Trophoblast cell (in vitro differentiated cells and primary cell): ENCODE data around the gene COQ5.
"Not testable (repeated sequence)": the region's sequence is repeated elsewhere in the genome, so short reads cannot be mapped to it uniquely, and the experiment has no call there.

Experiments used
- DNase-seq, 2 donors: peaks; one replicate each; pipeline ENCODE4 v3.0.0-alpha.2; 2016
- H2AFZ ChIP-seq: 2 replicates; pipeline ENCODE4 v1.6.1; 2013; ENCODE audit warnings: low read length, moderate library complexity, mild to moderate bottlenecking; ENCODE audit not compliant: insufficient read depth, poor library complexity
- H2AK5ac ChIP-seq: 2 replicates; pipeline ENCODE4 v1.6.1; 2013; ENCODE audit warnings: mild to moderate bottlenecking, low read length
- H2BK120ac ChIP-seq: 2 replicates; pipeline ENCODE4 v1.6.1; 2013; ENCODE audit warnings: low read length, mild to moderate bottlenecking, moderate library complexity; ENCODE audit not compliant: insufficient read depth, poor library complexity
- H2BK12ac ChIP-seq: 2 replicates; pipeline ENCODE4 v1.6.1; 2013; ENCODE audit warnings: mild to moderate bottlenecking, low read length, moderate library complexity
- H2BK5ac ChIP-seq: 2 replicates; pipeline ENCODE4 v1.6.1; 2013; ENCODE audit warnings: low read length, low read depth, moderate library complexity, mild to moderate bottlenecking; ENCODE audit not compliant: poor library complexity
- H3K14ac ChIP-seq: 2 replicates; pipeline ENCODE4 v1.6.1; 2013; ENCODE audit warnings: mild to moderate bottlenecking, low read length
- H3K18ac ChIP-seq: 2 replicates; pipeline ENCODE4 v1.6.1; 2013; ENCODE audit warnings: mild to moderate bottlenecking, low read length
- H3K23ac ChIP-seq: 2 replicates; pipeline ENCODE4 v1.6.1; 2013; ENCODE audit warnings: low read length
- H3K27ac ChIP-seq: 2 replicates; pipeline ENCODE4 v1.5.1; 2013; ENCODE audit warnings: low read depth, mild to moderate bottlenecking, inconsistent platforms, low read length, moderate library complexity
- H3K27me3 ChIP-seq: 2 replicates; pipeline ENCODE4 v1.6.1; 2013; ENCODE audit warnings: inconsistent platforms, mild to moderate bottlenecking, low read length, moderate library complexity; ENCODE audit not compliant: insufficient read depth
- H3K36me3 ChIP-seq, 2 experiments: 1 replicate in 1 of 2; 2 replicates in 1 of 2; pipeline ENCODE4 v1.6.1; 2013; ENCODE audit warnings: low read length in 2 of 2, mild to moderate bottlenecking in 2 of 2, moderate library complexity in 1 of 2; ENCODE audit not compliant: insufficient read depth in 2 of 2, control insufficient read depth in 1 of 2
- H3K4ac ChIP-seq: 2 replicates; pipeline ENCODE4 v1.6.1; 2013; ENCODE audit warnings: low read depth, mild to moderate bottlenecking, low read length, moderate library complexity
- H3K4me1 ChIP-seq, 2 experiments: 1 replicate in 1 of 2; 2 replicates in 1 of 2; pipeline ENCODE4 v1.6.1; 2013; ENCODE audit warnings: low read length in 2 of 2, mild to moderate bottlenecking in 2 of 2, moderate library complexity in 1 of 2; ENCODE audit not compliant: insufficient read depth in 2 of 2, control insufficient read depth in 1 of 2
- H3K4me2 ChIP-seq: 2 replicates; pipeline ENCODE4 v1.6.1; 2013; ENCODE audit warnings: inconsistent platforms, mild to moderate bottlenecking, low read length, moderate library complexity
- H3K4me3 ChIP-seq: 2 replicates; pipeline ENCODE4 v1.5.1; 2013; ENCODE audit warnings: mild to moderate bottlenecking, low read depth, low read length, inconsistent platforms
- H3K79me1 ChIP-seq: one replicate; pipeline ENCODE4 v1.6.1; 2013; ENCODE audit warnings: low read length
- H3K79me2 ChIP-seq: 2 replicates; pipeline ENCODE4 v1.6.1; 2013; ENCODE audit warnings: low read length, mild to moderate bottlenecking; ENCODE audit not compliant: control insufficient read depth, insufficient read depth, poor library complexity
- H3K9ac ChIP-seq: 2 replicates; pipeline ENCODE4 v1.6.1; 2013; ENCODE audit warnings: mild to moderate bottlenecking, low read length
- H3K9me3 ChIP-seq: 2 replicates; pipeline ENCODE4 v1.6.1; 2013; ENCODE audit warnings: low read depth, mild to moderate bottlenecking, control low read depth, inconsistent platforms, low read length; ENCODE audit not compliant: insufficient read depth
- H4K12ac ChIP-seq: 2 replicates; pipeline ENCODE4 v1.6.1; 2013; ENCODE audit warnings: low read depth, mild to moderate bottlenecking, low read length, moderate library complexity
- H4K8ac ChIP-seq: 2 replicates; pipeline ENCODE4 v1.6.1; 2013; ENCODE audit warnings: low read depth, mild to moderate bottlenecking, low read length, moderate library complexity
- H4K91ac ChIP-seq: one replicate; pipeline ENCODE4 v1.6.1; 2013; ENCODE audit warnings: low read depth, mild to moderate bottlenecking, low read length, moderate library complexity
- WGBS: extraction: QIAGEN DNeasy Blood & Tissue Kit; methylation state at CpG from one replicate; pipeline ENCODE4 v1.1.7; 2013; ENCODE audit warnings: missing lambda C conversion rate; ENCODE audit not compliant: insufficient read length, insufficient coverage; ENCODE audit errors: extremely low coverage; 5-methylcytosine and 5-hydroxymethylcytosine counted together

The COQ5 gene

GRCh38 chr12:120529641-120530417, 871 bp upstream of the COQ5 start:
- no CpG with 5 or more reads among the region's 19 CpGs for WGBS
- H3K36me3 ChIP-seq = no peaks in the 10 kb centered on the region
- H2BK5ac ChIP-seq = no peak overlapping the region
- no peak overlapping the region for H3K4ac ChIP-seq
- no peaks in the 10 kb centered on the region for H3K4me1 ChIP-seq
- no peak overlapping the region for H3K9ac ChIP-seq
- peaks cover 9% of the 10 kb centered on the region for H3K79me2 ChIP-seq
- DNase-seq = peak; percentile 68 to 80
- no peak overlapping the region for H2BK120ac ChIP-seq
- H4K12ac ChIP-seq = no peak overlapping the region
- no peak overlapping the region for H2BK12ac ChIP-seq
- H3K27me3 ChIP-seq = no peaks in the 10 kb centered on the region
- no peak overlapping the region for H2AFZ ChIP-seq
- peak overlapping the region; percentile 87 for H3K4me2 ChIP-seq
- no peaks in the 10 kb centered on the region for H3K9me3 ChIP-seq
- no peak overlapping the region for H3K18ac ChIP-seq
- no peak overlapping the region for H3K4me3 ChIP-seq
- H3K23ac ChIP-seq = no peak overlapping the region
- no peak overlapping the region for H4K8ac ChIP-seq
- H3K14ac ChIP-seq = no peak overlapping the region
- H2AK5ac ChIP-seq = no peak overlapping the region
- H4K91ac ChIP-seq = no peak overlapping the region
- H3K79me1 ChIP-seq = peaks cover 15% of the 10 kb centered on the region
- H3K27ac ChIP-seq = peak overlapping the region; percentile 8

GRCh38 chr12:120522568-120522967, 6.4 kb downstream of the COQ5 start:
- no peak overlapping the region for H2AK5ac ChIP-seq
- H3K14ac ChIP-seq = no peak overlapping the region
- no peak for DNase-seq
- H3K23ac ChIP-seq = no peak overlapping the region
- H3K4ac ChIP-seq = no peak overlapping the region
- H2BK120ac ChIP-seq = no peak overlapping the region
- no peak overlapping the region for H3K9ac ChIP-seq
- no peak overlapping the region for H3K4me2 ChIP-seq
- H3K27me3 ChIP-seq = no peaks in the 10 kb centered on the region
- H3K4me1 ChIP-seq = no peaks in the 10 kb centered on the region
- WGBS = no CpG with 5 or more reads among the region's 9 CpGs
- H2AFZ ChIP-seq = no peak overlapping the region
- H4K12ac ChIP-seq = no peak overlapping the region
- H3K18ac ChIP-seq = no peak overlapping the region
- H3K36me3 ChIP-seq = peaks cover 0 to 6% of the 10 kb centered on the region in 2 experiments
- H2BK5ac ChIP-seq = no peak overlapping the region
- H3K79me1 ChIP-seq = no peaks in the 10 kb centered on the region
- no peak overlapping the region for H4K8ac ChIP-seq
- no peak overlapping the region for H3K27ac ChIP-seq
- H3K79me2 ChIP-seq = no peaks in the 10 kb centered on the region
- H3K4me3 ChIP-seq = no peak overlapping the region
- H3K9me3 ChIP-seq = no peaks in the 10 kb centered on the region
- no peak overlapping the region for H4K91ac ChIP-seq
- H2BK12ac ChIP-seq = no peak overlapping the region

- not testable (repeated sequence) for H3K23ac ChIP-seq, H3K79me2 ChIP-seq, H4K91ac ChIP-seq, H3K27me3 ChIP-seq, H3K4me1 ChIP-seq, DNase-seq, H3K4me2 ChIP-seq, H2BK12ac ChIP-seq, H3K79me1 ChIP-seq, H2BK5ac ChIP-seq, H3K14ac ChIP-seq, H3K9me3 ChIP-seq, H2AK5ac ChIP-seq, H3K18ac ChIP-seq, H2BK120ac ChIP-seq, H3K9ac ChIP-seq, H3K27ac ChIP-seq, H3K4ac ChIP-seq, H4K8ac ChIP-seq, H3K4me3 ChIP-seq, H4K12ac ChIP-seq, H2AFZ ChIP-seq
- no CpG with 5 or more reads among the region's 8 CpGs for WGBS
- H3K36me3 ChIP-seq = peaks cover 6 to 16% of the 10 kb centered on the region in 2 experiments
These were observed 9.6 kb downstream of the COQ5 start for GRCh38 chr12:120519324-120519723.

GRCh38 chr12:120515496-120515895, 13.5 kb downstream of the COQ5 start:
- Histone ChIP-seq H2BK12ac (no peak overlapping the region), H2BK5ac (no peak overlapping the region), H3K79me1 (no peaks in the 10 kb centered on the region), H3K4me1 (no peaks in the 10 kb centered on the region), H3K9ac (no peak overlapping the region), H4K12ac (no peak overlapping the region), H3K79me2 (no peaks in the 10 kb centered on the region), H3K4ac (no peak overlapping the region), H3K27ac (no peak overlapping the region), H3K9me3 (no peaks in the 10 kb centered on the region), H2AK5ac (no peak overlapping the region), H4K91ac (no peak overlapping the region), H3K27me3 (no peaks in the 10 kb centered on the region), H3K4me2 (no peak overlapping the region), H2BK120ac (no peak overlapping the region), H2AFZ (no peak overlapping the region), H3K14ac (no peak overlapping the region), H3K4me3 (no peak overlapping the region), H3K23ac (no peak overlapping the region), H3K18ac (no peak overlapping the region), H3K36me3 (peaks cover 3 to 23% of the 10 kb centered on the region in 2 experiments), H4K8ac (no peak overlapping the region)
- WGBS = no CpG with 5 or more reads among the region's 2 CpGs
- DNase-seq = no peak
